CMK (cell line): ENCODE measurements around the gene NEURL4.
A peak's percentile ranks its signal among the peaks of the same experiment; 100 is the strongest.

ENCODE experiments used
- DNase-seq: peaks from one replicate; pipeline ENCODE4 v3.0.0-alpha.2; 2010; ENCODE audit warnings: low read depth

Gene NEURL4

DNA sequence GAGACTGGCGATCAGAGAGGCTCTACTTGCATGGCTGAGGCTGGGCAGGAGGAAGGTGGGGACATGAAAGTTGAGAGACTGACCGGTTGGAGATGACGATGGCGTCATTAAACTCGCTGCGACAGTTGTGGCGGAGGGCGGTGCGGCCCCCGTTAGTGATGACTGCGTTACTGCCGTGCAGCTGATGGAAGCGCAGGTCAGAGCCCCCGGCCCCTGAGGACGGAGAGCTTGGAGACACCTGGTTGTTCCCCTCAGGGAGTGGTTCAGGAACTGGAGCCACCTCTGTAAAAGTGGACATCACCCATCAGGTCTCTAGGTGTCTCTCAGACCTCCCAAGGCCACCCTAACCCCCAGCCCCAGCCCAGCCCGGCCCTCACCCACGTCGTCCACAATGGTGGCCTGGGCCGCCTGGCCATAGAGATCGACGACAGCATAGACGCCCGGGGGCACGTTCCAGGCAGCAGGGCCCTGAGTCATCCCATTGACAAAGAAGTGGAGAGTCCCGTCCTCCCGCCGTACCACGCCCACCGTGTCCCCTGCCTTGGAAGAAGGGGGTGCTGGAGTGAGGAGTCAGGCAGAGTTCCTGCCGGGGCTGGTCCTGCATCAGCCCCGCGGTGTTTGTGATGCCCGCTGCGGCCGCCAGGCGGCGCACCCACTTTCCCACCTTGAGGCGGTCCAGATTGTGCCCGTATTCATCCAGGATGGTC lies 5.3 kb downstream of the NEURL4 start:
- no peak for DNase-seq

DNA sequence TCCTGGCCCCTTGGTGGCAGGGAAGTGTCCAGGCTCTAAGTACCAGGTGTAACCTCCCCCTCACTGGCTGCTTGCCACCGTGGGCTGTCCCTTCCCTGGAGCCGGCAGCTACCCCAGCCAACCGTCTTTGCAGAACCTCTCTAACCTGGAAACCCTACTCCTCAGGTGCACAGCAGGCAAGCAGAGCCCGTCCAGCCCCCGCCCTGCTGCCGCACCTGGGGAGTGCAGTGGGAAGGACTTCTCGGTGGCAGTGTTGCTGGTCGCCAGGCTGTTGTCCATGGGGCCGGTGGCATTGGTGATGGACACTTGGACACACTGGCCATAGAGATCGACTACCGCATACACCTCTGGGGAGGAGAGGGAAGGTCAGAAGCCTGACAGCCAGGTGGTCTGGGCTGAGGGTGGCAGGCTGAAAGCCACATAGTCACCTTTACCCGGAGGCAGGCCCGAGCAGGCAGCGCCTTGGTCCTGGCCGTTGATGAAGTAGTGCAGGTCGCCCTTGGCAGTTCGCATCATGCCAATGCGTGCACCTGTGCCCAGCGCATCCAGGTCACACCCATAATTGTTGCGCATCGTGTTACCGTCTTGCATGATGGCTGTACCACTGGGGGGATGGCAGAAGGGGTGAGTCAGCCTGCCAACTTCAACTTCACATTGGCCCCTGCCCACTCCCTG lies 6.5 kb downstream of the NEURL4 start:
- DNase-seq: no peak

DNA sequence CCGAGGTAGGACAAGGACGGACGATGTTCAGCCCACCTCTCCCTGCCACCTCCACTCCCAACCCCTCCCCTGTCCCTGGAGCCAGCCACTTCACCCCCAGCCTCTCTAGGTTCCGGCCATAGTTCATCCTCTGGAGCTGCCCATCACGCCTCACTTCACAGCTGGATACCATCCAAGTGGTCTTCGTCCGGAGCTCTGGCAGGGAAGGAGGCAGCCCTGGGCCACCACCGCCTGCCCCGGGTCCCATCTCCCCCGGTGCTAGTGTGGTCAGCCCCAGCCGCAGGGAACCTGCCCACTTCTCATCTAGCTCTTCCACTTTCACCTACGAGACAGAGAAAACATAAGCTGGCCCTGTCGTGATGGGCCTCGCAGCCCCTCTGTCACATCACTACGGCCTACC lies 7.7 kb downstream of the NEURL4 start:
- DNase-seq: no peak

DNA sequence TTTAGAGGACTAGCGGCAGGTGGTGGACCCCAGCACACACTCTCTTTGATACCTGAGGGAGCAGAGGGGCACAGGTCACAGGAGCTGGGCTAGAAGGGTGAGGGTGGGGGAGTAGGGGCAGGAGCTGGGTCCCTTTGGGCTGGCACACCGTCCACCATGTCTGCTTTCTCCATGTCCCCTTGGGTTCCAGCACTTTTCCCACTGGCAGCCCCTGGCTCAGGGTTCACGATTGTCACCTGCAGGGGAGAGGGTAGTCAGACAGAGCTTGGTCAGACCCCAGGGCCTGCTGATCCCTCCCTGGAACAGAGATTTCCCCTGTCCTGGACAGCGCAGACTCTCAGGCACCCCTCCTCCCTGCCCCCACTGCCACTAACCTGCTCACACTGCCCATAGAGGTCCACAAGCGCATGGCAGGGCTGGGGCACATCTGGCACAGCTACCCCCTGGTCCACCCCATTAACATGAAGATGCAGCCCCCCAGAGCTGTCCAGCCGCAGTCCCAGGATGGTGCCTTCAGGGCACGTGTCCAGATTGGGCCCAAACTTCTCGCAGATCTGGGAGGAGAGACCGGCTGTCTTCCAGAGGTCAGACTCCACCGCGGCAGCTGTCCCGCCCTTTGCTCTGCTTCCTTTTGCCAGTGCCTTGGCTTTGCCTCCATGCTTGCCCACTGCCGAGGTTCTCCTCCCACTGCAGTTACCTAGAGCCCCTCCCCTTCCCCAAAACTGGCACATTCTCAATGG lies 10.8 kb downstream of the NEURL4 start:
- no peak for DNase-seq

DNA sequence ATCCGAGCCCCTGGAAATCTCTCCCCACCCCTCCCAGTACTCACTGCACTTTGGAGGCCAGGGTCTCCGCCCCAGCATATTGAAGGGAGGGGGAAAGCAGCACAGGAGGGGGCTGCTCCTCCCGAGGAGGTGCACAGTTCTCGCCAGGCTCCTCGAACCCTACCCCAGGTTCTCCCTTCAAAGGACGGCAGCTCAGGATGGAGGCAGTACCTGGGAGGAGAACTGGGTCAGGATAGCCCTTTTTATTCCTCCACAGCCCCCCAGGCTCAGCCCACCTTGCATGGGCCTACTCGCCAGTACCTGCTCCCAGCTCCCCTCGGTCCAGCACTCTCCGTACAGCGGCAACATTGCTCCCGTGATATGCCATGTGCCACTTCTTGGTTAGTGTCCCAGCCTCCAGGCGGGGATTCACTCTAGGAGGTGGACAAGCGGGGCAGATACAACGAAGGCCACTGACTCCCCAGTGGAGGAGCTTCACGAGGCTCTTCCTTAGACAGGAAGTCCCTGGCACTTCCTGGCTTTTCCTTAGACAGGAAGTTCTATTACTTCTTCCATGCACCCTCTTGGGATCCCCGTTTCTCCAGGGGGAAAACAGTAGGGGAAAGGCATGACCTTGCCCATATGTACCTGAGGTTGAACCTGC lies 11.9 kb downstream of the NEURL4 start:
- no peak for DNase-seq

DNA sequence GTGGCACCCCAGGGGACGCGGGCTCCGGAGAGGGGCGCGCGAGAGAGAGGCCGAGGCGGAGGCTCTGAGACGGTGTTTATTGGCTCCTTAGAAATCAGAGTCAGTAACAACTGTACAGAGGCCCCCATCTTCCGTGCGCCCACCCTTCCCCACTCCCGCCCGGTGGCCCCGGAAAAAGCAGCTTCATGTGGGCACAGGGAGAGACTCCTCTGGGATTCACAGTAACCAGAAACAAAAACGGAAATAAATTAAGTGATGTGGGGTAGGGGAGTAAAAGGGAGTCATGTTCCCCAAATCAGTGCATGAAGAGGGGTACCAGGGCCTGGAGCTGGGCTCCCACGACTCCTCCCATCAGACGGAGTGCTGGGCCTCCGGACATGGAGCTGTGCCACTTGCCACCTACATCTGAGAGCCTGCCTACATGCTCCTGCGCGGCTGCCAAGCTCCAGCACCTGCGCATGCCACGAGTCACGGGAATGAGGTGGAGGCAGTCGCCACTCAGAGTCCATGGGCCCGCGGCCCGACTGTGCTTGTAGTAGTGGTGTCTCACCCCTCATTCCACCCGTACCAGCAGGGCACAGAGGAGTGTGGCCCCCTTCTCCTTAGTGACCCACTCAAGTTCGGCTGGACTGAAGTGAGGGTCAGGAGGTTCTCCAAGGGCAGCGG lies 13.4 kb downstream of the NEURL4 start:
- no peak for DNase-seq

DNA sequence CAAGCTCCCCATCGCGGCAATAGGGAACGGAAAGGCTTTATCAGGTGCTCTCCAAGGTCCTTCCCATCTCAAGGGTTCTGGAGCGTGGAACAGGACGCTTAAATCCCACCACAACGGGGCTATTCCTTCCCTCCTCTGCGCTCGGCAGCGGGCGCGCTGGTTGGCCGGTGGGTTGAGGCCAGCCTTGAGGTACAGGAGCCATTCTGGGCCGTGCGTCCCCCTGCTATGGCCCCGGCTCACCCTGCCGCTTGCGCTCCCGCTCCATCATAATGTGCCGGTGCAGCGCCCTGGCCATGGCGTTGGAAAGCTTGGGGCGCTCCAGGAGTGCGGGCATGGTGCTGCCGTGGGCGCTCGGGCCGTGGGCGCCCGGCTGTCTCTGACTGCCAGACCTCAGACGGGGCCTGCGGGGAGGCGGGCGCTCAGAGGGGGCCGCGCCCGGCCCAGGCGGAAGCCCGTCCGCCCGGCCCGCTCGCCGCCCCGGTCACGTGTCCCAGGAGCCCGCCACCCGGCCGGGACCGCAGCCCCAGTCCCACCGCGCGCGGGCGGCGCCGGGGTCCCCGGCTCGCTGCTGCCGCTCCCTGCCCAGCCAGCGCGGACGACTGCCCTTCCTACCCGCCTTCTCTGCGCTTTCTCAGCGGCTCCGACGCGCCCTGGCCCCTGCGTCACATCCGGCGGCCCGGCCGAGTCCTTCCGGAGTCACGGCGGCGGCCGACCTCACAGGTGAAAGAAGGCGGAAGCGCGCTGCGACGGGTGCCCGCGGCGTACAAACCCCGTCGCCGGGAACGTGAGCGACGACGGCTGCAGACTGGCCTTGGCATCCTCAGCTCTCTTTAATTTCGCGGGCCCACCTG lies 14.2 kb downstream of the NEURL4 start, which contains the start of gene GPS2:
Gene GPS2 (minus strand): TSS at position 642 of the 851 bp plus-strand sequence. CDS start 308 bp downstream, at position 334.
- no peak for DNase-seq

DNA sequence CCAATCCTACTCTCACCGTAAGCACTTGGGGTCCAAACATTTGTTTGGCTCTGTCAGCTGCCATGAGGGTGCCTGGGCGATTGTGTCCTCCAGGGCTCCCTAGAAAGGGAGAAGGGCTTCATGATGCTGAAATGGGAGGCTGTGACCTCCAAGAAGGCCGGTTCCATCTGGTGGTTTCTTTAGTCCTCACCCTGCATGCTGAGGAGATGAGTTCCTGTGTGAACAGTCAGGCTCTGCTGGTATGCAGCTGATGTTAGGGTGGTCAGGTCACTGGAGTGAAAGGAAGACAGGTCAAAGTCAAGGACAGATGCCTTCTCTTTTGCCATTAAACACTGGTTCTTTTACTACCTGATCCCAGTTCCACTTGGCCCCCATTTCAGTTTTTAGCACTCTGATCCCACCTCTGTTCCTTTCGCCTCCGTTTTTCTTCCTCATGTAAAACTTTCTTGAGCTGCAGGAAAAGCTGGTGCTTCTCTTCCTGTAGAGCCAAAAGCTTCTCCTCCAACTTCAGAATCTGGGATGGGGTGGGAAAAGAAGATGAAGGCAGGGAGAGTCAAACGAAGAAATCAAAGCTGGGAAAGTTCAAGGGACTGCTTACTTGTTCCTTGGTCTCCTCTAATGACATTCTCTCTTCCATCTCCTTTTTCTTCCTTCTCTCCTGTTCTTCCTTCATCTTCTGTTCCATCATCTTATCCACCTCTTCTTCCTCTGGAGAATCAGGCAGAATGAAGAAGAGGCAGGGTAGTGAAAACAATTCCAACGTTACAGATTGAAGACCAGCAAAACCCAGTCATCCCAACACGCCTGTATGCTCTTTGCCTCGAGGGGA lies 15.0 kb downstream of the NEURL4 start:
- no peak for DNase-seq

DNA sequence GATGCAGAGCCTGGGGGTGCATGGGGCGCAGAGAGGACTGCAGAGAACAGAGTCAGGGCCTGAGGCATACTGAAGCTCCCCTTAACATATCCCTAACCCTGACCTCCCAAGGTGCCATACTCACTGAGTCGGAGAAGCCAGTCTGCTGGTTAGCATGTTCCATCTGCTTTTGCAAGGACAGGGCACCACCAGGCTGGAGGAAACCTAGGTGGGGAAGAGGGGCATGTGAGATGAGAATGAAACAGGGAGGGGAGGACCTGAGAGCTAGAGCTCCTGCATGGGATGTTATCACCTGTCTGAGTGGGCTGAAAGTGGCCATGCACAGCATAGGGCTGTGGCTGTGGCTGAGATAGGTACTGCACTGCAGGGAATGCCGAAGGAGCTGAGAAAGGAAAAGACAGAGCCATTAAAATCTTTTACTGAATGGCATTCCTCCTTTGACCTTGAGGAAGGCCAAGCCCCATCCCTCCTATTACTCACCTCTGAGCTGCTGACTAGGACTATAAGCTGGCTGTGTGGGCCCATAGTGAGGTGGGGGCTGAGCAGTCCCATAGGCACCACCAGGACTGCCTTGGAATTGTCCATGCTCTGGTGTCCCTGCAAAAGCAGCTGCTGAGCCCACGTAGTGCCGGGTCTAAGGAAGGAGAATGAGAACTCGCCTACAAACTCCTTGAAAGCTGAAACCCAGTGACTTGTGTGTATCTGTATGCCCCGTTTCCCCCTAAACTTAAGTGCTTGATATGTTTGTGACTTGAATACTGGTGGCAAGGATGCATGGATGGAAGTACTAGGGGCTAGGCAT lies 15.8 kb downstream of the NEURL4 start:
- no peak for DNase-seq

DNA sequence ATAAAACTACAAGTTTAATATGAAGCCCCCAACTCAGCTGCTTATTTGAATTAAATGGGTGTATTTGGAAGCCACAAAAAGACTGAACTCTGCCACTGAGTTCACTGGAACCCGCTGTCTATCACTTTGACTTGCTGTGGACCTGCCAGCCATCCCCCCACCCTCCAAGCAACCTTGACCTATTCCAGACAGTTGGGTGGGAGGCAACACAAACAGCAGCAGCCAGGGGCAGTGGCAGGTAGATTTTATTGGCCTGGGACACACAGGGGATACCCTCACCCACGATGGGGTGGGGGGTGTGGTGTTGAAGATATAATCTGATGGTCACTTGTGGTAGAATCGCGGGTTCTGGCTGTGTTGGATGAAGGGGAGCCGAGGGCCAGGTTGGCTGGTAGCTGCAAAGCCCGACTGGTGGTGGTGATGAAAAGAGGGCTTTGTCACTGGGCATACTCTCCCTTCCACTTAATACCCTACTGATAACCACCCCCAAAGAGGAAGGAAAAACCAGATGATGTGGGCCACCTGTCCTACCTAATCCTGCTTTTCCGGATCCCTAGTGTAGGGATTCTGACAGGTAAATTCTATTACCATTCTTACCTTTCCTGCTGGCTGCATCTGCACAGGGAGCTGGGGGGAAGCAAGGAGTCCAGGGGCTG lies 16.6 kb downstream of the NEURL4 start:
- no peak for DNase-seq

DNA sequence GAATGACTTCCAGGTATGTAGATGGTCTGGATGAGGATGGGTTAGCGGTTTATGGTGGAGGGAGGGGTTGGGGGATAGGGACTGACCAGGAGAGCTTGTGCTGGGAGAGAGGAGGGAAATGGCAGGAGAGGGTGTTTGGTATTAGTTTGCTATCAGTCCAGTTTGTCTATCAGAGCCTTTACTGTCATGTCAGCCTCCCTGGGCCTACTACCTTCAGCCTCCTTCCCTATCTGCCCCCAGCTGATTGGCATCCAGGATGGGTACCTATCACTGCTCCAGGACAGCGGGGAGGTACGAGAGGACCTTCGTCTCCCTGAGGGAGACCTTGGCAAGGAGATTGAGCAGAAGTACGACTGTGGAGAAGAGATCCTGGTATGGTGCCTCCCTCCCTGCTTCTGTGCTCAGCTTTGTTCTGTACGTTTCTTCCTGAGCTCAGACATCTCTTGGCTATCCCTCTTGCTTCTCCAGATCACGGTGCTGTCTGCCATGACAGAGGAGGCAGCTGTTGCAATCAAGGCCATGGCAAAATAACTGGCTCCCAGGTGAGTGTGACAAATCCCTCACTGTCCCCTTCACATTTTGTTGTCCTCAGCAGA lies 17.9 kb downstream of the NEURL4 start:
- DNase-seq: no peak

DNA sequence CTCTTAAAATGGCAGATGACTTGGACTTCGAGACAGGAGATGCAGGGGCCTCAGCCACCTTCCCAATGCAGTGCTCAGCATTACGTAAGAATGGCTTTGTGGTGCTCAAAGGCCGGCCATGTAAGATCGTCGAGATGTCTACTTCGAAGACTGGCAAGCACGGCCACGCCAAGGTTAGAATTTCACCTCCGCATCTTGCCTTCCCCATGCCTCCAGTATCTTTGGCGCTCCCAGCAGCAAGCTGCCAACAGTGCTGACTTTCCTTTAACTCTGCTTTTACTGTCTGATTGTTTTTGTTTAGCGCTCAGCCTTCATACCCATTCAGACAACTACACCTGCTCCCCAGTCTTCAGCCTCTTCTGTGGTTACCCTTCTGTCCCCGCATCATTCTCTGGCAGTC lies 19.5 kb downstream of the NEURL4 start:
- DNase-seq: no peak

DNA sequence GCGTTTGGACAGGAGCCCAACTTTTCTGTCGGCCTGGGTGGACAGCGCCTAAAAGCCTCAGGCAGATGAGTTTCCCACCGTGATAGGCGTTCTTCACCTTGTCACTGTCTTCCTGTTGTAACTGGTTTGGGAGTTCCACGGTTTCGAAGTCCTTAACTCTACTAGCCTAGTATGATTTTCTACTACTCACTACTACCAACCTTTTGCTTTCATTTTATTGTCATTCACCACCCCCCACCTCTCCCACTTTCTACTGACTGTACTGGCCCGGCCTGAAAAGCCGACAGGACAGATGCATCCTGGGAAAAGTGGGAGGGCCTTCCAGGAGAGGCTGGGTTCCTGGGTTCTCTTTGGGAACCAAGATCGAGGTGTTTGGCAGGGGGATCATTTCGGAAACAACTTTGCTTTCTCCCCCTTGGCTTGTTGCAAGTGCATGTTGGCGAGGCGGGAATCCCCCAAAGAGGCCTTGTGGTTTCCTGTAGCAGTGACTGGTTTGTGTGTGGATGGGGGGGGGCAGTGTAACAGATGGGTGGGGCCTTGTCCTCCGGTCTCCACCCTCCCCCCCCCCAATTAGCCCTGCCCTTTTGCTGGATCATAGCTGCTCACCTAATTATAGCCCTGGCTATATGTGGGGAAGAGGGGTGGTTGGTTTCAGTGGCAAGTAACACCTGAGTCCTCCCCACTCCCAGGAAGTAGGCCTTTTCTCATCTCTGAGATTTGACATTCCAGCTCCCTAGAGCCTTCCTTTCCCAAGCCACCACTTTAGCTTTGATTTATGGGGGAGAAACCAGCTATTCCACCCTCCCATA lies 20.3 kb downstream of the NEURL4 start:
- DNase-seq: no peak

DNA sequence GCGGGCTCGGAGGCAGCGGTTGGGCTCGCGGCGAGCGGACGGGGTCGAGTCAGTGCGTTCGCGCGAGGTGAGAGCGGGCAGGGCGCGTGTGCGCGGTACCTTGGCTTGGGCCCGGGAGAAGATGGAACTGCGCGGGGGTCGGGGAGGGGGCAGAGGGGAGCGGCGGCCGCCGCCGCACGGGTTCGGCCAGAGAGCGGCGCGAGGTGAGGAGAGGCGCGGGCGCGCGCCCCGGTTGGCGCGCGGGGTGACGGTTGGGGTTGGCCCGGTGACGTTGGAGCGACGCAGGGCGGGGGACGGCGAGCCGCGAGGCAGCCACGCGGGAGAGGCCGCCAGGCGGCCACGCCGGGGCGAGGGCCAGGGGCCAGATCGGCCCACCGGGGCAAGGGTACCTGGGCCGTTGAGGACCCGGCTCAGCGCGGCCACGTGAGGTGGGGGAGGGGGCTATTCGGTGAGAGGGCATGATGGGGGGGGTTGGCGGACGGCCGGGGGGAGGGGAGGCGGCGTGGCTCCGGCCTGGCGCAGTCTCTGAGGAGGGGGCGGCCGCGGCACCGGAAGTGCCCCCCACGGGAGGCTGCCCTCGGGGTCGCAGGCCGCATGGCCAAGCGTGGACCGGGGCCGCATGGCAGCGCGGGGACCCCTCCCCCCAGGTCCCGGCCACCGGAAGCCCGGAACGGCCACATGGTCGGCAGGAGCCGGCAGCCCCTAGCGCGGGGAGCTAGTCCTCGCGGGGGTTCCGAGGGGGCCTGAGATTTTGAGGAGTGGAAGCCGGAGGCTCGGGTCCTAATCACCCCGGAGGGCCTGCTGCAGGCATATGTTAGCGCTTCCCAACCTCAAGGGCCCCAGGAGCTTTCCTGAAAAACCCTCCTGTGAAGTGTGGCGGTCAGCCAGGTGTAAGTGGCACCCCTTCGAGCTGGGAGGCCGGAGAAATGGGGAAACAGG lies 21.2 kb downstream of the NEURL4 start:
- no peak for DNase-seq

DNA sequence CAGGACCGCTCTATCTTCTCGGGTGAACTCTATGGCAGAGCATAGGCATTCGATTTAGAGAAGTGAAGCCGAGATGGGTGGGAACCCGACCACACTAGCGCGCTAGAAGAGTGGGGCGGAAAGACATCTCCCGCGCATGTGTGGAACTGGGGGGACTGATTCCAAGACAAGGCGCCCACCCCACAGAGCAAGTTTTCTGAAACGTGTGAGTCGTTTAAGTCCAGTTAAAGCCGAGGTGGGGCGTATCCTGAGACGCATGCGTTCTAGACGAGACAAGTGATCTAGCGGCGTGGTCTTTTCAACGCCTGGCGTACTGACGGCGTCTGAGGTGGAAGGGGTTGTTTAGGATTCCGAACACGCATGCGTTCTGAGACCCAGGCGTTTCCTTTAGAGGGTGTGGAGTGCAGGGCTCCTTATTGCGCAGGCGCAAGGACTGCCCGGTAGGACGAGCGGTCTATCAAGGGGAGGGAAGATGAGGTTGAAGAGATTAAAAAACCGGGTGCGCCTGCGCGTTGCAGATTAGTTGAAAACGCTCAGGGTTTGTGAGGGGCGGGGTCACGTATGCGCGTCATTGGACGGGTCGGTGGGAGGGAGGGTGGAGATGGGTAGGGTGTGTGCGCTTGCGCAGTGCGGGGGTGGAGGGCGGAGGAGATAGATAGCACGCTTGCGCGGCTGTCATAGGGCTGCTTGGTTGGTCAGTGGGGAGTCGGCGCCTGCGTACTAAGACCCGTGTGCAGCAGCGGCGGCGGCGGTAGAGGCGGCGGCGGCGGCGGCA lies 22.0 kb downstream of the NEURL4 start, which contains the start of gene EIF5A:
Gene EIF5A (plus strand): TSS at position 718 of the 775 bp plus-strand sequence. CDS start 2,008 bp downstream, outside the sequence.
- peak; percentile 93 for DNase-seq
